Measurements from ENCODE around the gene RUFY3. TPM values are rescaled to one million over a fixed set of nuclear protein-coding genes. Genes with fewer than 3 reads are reported as not detected.

RUFY3 gene
- total and polyA plus RNA-seq, 9 of the 15 experiments (the other 6 are each of a cell fraction or from before 2014, with no cell fraction given): 4.2 to 31.1 (median 21.5) TPM

GRCh38 chr4:70829015-70829414 lies 107.3 kb downstream of the RUFY3 start:
- FAIRE-seq: no peak
- DNase-seq (ENCODE audit: extremely low read depth in 1 of 4, low spot score in 3 of 4): no peak
- WGBS (ENCODE audit: insufficient coverage, low coverage, missing lambda C conversion rate): 98% methylated on average over 3 of the region's 3 CpGs

More at GRCh38 chr4:70829015-70829414, 107.3 kb downstream of the RUFY3 start:
- Histone ChIP-seq H4K20me1 (replicated peaks; ENCODE audit: control insufficient read depth, insufficient read depth, low read length) (no peaks in the 10 kb centered on the region), H3K27ac (ENCODE audit: extremely low read depth, low read depth, low read length) (no peak overlapping the region), H3K4me2 (ENCODE audit: insufficient read depth, low read length) (no peak overlapping the region), H3K9ac (ENCODE audit: insufficient read depth in 1 of 2, low read depth in 2 of 2, low read length in 2 of 2) (no peak overlapping the region), H3K36me3 (ENCODE audit: control insufficient read depth, insufficient read depth, low read length) (peaks cover 92% of the 10 kb centered on the region), H3K4me3 (no peak overlapping the region), H2AFZ (ENCODE audit: low read depth, low read length) (no peak overlapping the region), H3K79me2 (ENCODE audit: control insufficient read depth, insufficient read depth, low read length) (peaks cover 8% of the 10 kb centered on the region; the same call in 2 of the 3 replicates), H3K4me1 (replicated peaks in 1 of 2; ENCODE audit: control insufficient read depth in 2 of 2, insufficient read depth in 2 of 2, low read length in 2 of 2) (no peaks in the 10 kb centered on the region), H3K27me3 (ENCODE audit: control insufficient read depth in 2 of 2, insufficient read depth in 2 of 2, low read length in 2 of 2) (no peaks in the 10 kb centered on the region), H3K9me3 (replicated peaks; ENCODE audit: control insufficient read depth, insufficient read depth, low read depth, low read length) (no peaks in the 10 kb centered on the region), H3K9me1 (ENCODE audit: control insufficient read depth, insufficient read depth, low read length) (no peaks in the 10 kb centered on the region)
- BruUV-seq (replicated peaks): no TSS peak
- TF ChIP-seq ZNF239 (CRISPR knock-in tag; IDR thresholded peaks at IDR 0.05) (no peak), VEZF1 (CRISPR knock-in tag; IDR thresholded peaks at IDR 0.05) (no peak), BRF1 (IDR thresholded peaks at IDR 0.05; ENCODE audit: borderline replicate concordance, extremely low read depth, insufficient read length) (no peak), BRCA1 (IDR thresholded peaks at IDR 0.05) (no peak), BRCA1 (CRISPR knock-in tag; IDR thresholded peaks at IDR 0.05) (no peak), SAFB (IDR thresholded peaks at IDR 0.05; ENCODE audit: borderline replicate concordance, low read depth, low read length) (no peak), EP400 (IDR thresholded peaks at IDR 0.05) (no peak), NUFIP1 (IDR thresholded peaks at IDR 0.05; ENCODE audit: partially characterized antibody) (no peak), DLX4 (CRISPR knock-in tag; IDR thresholded peaks at IDR 0.05) (no peak), ZNF707 (CRISPR knock-in tag; conservative IDR thresholded peaks at IDR 0.05) (no peak), SLC30A9 (CRISPR knock-in tag; IDR thresholded peaks at IDR 0.05) (no peak), SNRNP70 (optimal IDR thresholded peaks at IDR 0.05; ENCODE audit: low read depth, low read length) (no peak), ARNT (IDR thresholded peaks at IDR 0.05) (no peak), ZNF695 (CRISPR knock-in tag; IDR thresholded peaks at IDR 0.05) (no peak), KLF13 (tag; IDR thresholded peaks at IDR 0.05; ENCODE audit: borderline replicate concordance, low read depth) (no peak), SNIP1 (IDR thresholded peaks at IDR 0.05; ENCODE audit: low read depth) (no peak)
- ChIA-PET POLR2A (interaction anchor here (1.1 to 2.1 kb wide), 2 partner anchors 11 to 28 kb away, joined by 3 to 7 read pairs; no protein-coding TSS in a partner anchor), CTCF (ENCODE audit: low intra/inter-chr PET ratio) (no interaction called here)
- no peak for ATAC-seq
- intact Hi-C loops (cut with micrococcal nuclease) (no loop called here), in situ Hi-C loops (cut with MboI) (no loop called here)

Data from K562 (cell line).